A673 (cell line): ENCODE results near the gene NUMB.
"Not testable (repeated sequence)": the region's sequence is repeated elsewhere in the genome, so short reads cannot be mapped to it uniquely, and the experiment has no call there.

Experiments
- EZH2 ChIP-seq: fragments of 200-600 bp; sonication (generic); IDR thresholded peaks from 2 replicates; pipeline ENCODE4 v1.6.1; 2017; ENCODE audit warnings: borderline replicate concordance, low read depth, mild to moderate bottlenecking, mixed read lengths, antibody characterized with exemption, low read length; ENCODE audit not compliant: poor library complexity, severe bottlenecking
- TF ChIP-seq, protein P1 (sequence below): fragments of 300-800, 200-600 bp; sonication (generic); conservative IDR thresholded peaks from 2 replicates; pipeline ENCODE4 v1.5.1; 2017; ENCODE audit warnings: low read depth, mild to moderate bottlenecking, antibody characterized with exemption, low read length, moderate library complexity, mixed read lengths

DNA sequence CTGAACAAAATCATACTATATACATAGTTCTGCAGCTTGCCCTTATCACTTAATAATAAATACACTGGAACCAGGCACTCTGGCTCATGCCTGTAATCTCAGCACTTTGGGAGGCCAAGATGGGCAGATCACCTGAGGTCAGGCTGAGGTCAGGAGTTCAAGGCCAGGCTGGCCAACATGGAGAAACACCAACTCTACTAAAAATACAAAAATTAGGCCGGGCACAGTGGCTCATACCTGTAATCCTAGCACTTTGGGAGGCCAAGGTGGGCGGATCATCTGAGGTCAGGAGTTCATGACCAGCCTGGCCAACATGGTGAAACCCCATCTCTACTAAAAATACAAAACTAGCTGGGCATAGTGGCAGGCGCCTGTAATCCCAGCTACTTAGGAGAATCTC is 109.3 kb downstream of the NUMB start:
- TF ChIP-seq, protein P1, sequence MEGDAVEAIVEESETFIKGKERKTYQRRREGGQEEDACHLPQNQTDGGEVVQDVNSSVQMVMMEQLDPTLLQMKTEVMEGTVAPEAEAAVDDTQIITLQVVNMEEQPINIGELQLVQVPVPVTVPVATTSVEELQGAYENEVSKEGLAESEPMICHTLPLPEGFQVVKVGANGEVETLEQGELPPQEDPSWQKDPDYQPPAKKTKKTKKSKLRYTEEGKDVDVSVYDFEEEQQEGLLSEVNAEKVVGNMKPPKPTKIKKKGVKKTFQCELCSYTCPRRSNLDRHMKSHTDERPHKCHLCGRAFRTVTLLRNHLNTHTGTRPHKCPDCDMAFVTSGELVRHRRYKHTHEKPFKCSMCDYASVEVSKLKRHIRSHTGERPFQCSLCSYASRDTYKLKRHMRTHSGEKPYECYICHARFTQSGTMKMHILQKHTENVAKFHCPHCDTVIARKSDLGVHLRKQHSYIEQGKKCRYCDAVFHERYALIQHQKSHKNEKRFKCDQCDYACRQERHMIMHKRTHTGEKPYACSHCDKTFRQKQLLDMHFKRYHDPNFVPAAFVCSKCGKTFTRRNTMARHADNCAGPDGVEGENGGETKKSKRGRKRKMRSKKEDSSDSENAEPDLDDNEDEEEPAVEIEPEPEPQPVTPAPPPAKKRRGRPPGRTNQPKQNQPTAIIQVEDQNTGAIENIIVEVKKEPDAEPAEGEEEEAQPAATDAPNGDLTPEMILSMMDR, result not testable (repeated sequence)
- TF ChIP-seq EZH2, result not testable (repeated sequence)
